Epidermal melanocyte (primary cell): ENCODE results near the gene FBXW9.
"Not testable (repeated sequence)": the region's sequence is repeated elsewhere in the genome, so short reads cannot be mapped to it uniquely, and the experiment has no call there.

Experiments used
- DNase-seq: peaks from one replicate; pipeline ENCODE4 v3.0.0; 2011; ENCODE audit warnings: low spot score; ENCODE audit not compliant: insufficient read length

Gene FBXW9

DNA sequence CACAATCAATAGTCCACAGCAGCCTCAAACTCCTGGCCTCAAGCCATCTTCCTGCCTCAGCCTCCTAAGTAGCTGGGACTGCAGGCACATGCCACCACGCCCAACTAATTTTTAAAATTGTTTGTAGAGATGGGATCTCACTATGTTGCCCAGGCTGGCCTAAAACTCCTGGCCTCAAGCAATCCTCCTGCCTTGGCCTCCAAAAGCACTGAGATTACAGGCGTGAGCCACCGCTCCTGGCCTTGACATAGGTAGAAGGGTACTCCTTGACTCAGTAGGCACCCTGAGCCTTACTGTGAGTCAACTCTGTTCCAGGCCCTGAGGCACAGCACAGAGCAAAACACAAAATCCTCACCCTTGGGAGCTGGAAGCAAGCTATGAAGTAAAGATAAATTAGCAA, 19.5 kb upstream of the FBXW9 start:
- DNase-seq, result no peak

DNA sequence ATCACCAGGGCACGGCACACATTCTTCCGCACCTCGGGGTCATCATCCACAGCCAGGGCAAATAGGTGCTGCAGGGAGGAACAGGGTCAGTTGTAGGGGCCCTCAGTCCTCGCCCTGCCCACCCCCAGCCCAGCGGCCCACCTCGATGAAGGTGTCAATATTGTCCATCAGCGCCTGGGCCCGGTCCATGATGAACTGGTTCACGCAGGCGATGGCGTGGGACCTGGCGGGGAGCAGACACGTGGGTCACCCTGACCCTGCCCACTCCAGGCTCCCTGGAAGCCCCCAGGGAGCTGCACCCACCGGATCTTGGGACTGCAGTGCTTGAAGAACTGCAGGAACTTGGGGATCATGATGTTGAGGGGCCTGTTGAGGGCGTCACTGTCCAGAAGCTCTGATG, 18.7 kb upstream of the FBXW9 start:
- no peak for DNase-seq

DNA sequence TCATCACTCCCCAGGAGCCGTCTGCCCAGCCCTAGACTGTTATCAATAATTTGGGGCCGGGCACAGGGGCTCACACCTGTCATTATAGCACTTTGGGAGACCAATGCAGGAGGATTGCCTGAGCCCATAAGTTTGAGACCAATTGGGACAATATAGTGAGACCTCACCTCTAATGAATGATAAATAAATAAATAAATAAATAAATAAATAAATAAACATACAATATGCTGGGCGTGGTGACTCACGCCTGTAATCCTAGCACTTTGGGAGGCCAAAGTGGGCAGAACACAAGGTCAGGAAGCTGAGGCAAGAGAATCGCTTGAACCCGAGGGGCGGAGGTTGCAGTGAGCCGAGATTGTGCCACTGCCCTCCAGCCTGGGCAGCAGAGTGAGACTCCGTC, 16.9 kb upstream of the FBXW9 start:
- DNase-seq, result not testable (repeated sequence)

DNA sequence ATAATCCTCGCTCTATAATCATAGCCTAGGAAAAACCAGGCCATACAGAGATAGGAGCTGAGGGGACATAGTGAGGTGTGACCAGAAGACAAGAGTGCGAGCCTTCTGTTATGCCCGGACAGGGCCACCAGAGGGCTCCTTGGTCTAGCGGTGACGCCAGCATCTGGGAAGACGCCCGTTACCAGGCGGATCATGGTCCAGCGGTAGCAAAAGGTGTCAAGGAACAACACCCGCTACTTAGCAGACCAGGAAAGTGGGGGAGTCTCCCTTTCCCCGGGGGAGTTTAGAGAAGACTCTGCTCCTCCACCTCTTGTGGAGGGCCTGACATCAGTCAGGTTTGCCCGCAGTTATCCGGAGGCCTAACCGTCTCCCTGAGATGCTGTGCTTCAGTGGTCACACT, 15.6 kb upstream of the FBXW9 start:
- DNase-seq, result not testable (repeated sequence)

DNA sequence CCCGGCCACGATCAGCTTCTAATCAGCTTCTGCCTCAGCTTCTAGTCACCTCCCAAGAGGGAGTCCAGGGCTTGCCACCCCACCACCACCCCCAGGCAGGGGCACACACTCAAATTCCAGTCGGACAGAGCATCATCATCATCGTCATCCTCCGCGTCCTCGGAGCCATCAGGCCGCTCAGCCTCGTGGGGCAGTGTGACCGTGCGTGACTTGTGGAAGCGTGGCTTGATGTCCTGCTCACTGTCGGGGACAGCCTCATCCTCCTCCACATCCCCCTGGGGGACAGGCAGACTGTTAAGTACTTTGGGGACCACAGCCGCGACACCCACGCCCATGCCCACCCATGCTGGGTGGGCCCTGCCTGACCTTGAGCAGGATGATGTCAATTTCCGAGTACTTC, 14.8 kb upstream of the FBXW9 start:
- no peak for DNase-seq

DNA sequence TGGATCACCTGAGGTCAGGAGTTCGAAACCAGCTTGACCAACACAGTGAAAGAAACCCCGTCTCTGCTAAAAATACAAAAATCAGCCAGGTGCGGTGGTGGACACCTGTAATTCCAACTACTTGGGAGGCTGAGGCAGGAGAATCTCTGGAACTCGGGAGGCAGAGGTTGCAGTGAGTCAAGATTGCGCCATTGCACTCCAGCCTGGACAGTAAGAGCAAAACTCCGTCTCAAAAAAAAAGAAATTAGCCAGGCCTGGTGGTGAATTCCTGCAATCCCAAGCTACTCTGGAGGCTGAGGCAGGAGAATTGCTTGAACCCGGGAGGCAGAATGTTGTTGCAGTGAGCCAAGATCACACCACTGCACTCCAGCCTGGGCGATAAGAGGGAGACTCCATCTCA, 12.2 kb upstream of the FBXW9 start:
- no peak for DNase-seq

DNA sequence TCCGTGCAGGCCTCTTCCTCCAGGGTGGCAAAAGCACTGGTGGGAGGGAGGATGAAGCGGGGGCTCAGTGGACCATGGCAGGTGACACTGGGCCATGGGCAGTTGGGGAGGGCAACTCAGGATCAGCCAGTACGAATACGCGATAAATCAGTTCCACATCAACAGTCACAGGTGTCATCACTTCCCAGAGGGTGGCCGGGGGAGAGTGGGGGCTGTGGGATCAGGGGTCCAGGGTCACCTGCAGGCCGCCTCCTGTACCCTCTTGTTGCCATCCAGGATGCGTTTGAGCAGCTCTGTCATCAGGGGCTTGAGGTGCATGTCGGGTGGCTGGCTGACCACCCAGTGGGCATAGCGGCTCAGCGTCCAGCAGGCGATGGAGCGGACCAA, 9.9 kb upstream of the FBXW9 start:
- no peak for DNase-seq

DNA sequence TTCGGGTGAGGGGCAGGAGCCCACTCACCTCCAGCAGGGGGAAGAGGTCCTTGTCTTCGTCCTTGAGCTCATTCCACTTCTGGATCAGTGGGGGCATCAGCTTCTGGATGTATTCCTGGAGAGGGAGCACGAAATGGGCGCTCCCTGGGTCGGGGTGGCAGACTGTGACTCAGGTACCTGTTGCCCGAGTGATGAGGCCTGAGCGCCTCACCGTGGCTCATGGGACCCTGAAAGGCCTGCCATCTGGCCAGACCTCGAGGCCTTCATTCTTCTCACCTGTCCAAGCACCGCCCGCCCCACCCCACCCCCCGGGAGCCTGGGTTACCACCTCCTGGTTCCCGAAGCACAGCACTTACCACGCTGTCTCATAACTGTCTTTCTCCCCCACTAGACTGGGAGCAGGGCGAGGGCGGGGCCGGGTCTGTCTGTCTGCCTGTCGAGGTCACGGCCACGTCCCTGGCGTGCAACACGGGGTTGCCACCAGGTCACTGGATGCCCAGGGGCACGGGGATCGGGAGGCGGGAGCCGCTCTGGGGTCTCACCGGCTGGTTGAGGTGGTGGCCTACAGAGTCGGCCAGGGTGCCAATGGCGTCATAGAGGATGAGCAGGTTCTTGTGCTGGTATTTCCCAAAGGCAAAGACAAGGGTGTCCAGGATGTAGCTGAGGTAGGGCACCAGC, 9.4 kb upstream of the FBXW9 start:
- DNase-seq, result no peak

DNA sequence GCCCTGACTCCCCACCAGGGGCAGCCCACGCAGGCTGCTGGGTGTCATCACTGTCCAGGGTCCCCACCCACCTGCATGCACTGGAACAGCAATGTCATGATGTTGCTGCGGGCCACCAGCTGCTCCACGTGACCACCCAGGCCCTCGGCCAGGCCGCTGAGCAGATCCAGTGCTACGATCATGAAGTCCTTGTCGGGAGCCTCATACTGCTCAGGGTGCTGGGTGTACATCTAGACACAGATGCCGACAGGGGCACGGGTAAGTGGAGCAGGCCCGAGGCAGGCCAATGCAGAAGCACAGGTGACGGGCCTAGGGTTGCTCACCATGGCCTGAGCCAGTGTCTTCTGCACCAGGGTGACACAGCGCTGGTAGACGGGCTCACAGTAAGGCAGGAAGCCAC, 8.7 kb upstream of the FBXW9 start:
- no peak for DNase-seq

DNA sequence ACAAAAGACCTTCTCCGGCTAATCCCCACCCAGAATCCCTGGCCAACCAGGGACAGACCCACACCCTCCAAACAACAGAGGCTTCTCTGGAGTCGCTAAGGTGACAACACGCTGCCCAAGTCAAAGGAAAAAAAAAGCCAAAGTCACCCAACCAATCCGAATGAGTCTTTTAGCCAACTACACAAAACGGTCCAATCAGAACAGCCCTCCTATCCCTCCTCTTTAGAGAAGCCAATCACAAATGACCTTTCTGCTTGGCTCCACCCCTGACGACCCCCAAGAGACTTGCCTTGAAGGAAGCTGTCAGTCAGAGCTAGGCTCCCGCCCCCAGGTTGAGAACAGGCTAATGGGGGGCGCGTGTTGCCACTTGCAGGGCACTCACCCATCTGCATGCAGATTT, 6.6 kb upstream of the FBXW9 start:
- DNase-seq, result no peak

DNA sequence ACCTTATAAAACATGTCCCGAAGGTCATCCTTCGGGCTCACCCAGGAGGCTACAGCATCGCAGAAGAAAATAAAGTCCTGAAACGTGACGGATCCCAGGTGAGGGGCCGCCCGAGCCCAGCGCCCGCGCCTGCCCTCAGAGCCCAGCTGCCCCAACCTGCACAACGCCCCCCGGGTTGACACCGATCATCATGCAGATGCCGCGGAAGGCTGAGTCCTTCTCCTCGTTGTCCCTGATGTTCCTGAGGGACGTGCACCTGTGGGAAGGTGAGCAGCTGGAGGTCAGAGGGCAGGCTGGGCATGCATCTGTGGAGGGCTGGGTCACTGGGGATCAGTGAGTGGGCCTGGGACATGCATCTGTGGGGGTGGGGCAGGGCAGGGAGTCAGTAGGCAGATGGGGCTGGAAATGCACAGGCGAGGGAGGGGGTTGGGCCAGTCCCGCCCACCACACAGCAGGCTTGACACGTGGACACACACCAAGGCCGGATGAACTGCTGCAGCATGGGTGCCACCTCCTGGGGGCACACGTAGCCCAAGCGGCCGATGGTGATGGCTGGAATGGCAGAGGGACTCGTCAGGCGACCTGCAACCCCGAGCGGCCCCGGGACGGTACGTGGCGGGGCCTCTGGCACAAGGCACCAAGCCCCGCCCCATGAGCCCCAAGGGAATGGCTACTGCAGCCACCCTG, 5.3 kb upstream of the FBXW9 start:
- no peak for DNase-seq

DNA sequence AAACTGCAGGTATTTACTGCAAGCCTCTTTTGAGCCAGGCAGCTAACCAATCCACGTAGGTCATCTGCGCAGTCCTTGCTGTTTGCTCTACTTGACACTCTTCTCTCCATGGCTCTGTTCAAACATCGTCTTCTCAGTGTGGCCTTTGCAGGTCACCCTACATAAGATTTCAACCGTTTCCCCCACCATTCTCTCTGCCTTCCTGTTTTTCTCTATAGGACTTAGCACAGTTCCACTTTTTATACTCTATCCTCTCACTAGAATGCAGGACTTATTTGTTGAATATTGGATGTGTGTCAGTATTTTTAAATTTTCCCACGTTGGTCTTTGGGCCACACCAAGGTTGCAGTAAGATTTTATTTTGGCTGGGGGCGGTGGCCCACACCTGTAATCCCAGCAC, 1.7 kb upstream of the FBXW9 start:
- no peak for DNase-seq

DNA sequence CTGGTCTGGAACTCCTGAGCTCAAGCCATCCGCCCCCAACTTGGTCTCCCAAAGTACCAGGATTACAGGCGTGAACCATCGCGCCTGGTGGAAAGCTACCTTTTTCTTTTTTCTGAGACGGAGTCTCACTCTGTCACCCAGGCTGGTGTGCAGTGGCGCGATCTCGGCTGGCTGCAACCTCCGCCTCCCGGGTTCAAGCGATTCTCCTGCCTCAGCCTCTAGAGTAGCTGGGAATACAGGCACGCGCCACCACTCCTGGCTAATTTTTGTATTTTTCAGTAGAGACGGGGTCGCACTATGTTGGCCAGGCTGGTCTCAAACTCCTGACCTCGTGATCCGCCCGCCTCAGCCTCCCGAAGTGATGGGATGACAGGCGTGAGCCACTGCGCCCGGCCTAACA, 994 bp upstream of the FBXW9 start:
- not testable (repeated sequence) for DNase-seq

DNA sequence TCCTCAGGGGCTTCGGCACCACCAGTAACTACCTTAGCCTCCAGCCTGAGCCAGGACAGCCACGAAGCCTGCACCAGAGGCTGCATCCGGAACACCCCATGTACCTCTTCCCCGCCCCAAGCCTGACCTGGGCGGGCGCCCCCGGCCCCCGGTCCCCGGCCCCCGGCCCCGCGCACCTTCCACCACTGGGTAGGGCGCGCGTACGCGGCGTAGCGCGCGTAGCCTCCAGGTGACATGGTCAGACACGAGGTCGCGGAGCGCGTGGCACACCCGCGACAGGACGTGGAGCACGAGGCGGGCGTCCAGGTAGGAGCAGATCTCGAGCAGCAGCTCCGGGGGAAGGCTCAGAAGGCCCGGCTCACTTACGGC, 450 bp downstream of the FBXW9 start:
- no peak for DNase-seq

DNA sequence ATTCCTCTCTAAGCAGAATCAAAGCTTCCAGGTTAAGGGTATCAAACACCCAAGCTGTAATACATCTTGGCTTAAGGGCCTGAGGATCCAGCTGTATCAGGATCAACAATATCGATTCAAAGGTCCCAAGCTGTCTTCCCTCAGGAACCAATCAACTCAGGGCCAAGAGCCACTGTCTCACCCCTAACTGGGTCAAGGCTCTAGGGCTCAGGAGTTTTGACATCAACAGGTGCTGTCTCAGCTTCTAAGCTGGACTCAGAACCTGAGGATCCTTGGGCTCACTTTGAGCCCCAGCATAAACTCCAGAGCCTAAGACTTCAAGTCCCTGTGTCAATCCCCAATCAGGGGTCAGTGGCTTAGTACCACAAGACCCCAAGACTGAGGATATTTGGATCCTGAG, 917 bp downstream of the FBXW9 start:
- DNase-seq, result no peak

DNA sequence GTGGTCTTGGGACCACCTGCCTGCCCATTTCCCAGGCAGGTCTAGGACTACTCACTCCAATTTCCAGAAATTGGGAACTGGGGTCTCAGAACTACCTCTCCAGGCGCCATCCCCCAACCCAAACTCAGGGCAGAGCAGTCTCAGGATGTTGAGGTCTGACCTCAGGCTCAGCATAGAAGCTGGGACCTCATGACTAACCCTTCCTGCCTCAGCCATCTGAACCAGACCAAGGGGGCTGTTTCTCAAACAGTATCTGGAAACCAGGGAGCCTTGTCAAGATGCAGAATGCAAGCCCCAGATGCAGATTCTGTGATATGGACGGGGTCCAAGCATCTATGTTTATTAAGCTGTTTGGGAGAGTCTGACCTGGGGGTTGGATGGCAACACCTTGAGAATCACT, 1.3 kb downstream of the FBXW9 start:
- no peak for DNase-seq

DNA sequence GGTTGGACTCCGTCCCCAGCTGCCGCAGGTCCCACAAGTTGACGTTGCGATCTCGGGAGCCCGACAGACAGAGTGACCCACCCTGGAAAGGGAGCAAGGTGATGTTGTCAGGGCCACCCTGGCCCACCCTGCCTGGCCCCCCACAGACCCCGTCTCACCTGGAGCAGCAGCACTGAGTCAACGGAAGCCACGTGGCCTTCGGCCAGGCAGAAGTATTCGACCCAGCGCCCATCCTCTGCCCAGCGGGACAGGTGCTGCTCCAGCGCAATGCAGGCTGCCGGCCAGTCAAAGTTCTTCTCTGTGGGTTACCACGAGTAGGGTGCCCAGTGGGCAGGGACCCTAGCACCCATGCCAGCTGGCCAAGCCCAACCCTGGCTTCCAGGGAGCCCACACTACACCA, 1.8 kb downstream of the FBXW9 start:
- DNase-seq, result no peak

DNA sequence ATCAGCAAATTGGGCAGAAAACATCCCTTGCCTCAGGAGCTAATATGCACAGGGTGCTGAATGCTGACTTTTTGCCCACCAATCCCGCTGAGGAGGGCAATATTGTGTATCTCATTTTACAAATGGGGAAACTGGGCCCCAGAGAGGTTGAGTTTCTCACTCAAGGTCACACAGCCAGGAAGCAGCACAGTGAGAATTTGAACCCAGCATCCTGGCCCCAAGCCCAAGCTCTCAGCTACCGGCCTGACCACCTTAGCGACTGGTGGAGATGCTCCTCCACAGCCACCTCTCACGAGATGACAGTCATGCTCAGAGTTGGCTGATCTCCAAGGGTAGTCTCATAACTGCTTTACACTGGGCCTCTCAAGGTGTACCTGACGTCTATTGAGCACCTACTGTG, 3.5 kb downstream of the FBXW9 start:
- no peak for DNase-seq

DNA sequence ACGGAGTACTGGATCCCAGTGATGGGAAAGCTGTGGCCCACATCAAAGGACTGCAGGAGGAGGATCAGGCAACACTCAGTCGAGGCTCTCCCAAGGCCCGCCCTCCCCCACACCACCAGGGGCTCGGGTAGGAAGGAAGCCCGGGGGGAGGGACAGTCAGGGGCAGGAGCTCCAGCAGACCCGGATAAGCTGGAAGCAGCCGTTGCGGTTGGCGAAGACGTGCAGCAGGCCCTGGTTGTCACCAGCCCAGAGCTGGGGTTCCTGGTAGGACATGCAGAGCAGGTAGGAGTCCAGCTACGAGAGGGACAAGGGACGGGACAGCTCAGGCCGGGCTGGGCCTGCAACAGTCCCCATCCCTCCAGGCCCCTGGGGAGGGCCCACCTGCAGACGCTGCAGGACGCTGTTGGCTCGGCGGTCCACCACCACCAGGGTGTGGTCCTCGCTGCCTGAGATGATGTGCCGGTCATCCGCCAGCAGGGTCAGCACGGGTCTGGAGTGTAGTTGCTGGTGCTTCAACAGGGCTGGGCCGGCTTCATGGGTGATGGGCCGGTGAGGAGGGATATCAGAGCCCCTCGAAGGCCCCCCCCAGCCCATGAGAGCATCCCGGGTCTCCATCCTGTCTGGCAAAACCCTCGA, 6.7 kb downstream of the FBXW9 start:
- DNase-seq, result no peak

DNA sequence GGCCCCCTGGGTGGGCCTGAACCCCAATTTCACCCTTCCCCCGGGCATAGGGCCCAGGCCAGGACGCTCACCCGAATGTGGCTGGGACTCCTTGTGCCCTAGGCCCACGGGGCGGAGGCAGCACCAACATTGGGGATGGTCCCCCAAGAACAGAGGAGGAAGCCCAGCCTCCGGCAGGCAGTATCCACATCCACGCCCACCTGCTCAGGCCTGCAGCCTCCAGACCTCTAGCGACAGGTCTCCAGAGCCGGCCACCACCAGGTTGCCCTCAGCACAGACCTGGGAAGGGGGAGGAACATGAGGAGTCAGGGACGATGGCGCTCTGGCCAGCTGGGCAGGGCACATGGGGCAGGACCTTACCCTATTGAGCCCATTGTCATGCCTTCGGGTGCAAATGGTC, 7.4 kb downstream of the FBXW9 start:
- no peak for DNase-seq

DNA sequence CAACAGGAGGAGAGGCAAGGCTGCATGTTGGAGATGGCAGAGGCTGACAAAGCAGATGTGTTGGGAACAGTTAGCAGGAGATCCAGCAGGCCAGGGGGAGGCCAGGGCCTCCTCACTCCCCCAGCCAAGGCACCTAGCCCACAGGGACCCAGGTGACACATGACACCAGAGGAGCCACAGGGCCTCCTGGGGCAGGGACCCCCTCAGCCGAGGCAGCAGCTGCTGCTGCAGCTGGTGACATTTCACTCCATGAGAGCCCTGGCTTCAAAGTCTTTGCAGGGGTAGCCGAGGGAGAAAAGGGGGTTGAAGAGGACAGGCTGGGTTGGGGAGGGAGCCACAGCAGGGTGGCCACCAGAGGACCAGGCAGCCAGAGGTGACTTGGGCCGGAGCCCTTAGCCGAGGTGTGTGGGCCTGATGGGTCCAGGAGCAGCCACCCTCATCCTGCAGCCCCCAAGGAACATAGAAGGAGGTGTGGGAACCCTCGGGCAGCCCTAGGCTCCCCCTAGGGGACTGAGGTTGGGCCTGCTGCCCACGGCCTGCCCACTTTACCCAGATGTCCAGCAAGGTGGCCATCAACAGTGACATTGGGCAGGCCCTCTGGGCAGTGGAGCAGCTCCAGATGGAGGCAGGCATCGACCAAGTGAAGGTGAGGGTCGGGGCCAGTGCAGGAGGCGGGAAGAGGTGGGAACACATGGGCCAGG, 8.8 kb downstream of the FBXW9 start, which contains the start of gene GNG14:
Gene GNG14, plus strand, starts transcription at position 503 of the 701 bp plus-strand sequence. Its CDS starts 51 bp downstream, at position 554.
- DNase-seq, result no peak

DNA sequence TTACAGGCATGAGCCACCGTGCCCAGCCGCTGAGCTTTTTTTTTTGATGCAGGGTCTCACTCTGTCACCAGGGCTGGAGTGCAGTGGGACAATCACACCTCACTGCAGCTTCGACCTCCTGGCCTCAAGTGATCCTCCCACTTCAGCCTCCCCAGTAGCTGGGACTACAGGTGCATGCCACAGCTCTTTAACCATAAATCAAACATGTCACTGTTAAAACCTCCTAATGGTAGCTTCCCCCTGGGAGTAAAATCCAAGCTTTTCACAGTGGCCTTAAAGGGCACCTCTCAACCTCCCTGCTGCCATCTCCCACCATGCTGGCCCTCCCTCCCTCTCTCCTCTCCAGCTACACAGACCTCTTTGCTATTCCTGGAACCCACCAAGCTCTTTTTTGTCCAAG, 10.6 kb downstream of the FBXW9 start:
- no peak for DNase-seq
